ENCODE measurements around the gene MYOM1.

MYOM1 gene

DNA sequence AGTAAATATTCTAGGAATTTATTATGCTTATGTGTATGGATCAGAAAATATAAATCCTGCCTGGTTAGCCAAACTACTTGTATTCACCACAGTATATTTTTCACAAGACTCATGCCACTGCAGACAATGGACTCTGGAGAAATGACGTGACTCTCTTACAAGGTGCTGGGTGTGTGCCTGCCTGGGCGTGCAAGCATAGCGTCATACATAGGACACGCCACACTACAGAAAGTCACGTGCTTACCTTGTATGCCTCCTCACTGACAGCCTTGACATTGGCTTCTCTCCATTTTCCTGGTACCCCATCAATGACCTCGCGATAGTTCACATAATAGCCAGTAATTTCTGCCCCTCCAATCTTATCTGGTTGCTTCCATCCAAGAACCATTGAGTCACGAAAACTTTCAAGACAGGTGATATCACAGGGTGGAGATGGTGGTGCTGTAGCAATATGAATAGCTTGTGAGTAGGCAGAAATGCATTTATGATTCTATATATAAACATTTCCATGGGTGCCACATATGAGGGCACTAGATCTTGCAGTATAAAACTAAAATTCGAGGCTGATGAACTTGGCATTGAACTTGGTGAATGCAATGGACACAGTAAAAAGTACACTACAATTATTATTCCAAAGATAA is 93.2 kb downstream of the MYOM1 start:
- TF ChIP-seq, protein P1, sequence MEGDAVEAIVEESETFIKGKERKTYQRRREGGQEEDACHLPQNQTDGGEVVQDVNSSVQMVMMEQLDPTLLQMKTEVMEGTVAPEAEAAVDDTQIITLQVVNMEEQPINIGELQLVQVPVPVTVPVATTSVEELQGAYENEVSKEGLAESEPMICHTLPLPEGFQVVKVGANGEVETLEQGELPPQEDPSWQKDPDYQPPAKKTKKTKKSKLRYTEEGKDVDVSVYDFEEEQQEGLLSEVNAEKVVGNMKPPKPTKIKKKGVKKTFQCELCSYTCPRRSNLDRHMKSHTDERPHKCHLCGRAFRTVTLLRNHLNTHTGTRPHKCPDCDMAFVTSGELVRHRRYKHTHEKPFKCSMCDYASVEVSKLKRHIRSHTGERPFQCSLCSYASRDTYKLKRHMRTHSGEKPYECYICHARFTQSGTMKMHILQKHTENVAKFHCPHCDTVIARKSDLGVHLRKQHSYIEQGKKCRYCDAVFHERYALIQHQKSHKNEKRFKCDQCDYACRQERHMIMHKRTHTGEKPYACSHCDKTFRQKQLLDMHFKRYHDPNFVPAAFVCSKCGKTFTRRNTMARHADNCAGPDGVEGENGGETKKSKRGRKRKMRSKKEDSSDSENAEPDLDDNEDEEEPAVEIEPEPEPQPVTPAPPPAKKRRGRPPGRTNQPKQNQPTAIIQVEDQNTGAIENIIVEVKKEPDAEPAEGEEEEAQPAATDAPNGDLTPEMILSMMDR (IDR thresholded peaks at IDR 0.05; ENCODE audit: borderline replicate concordance, control extremely low read depth, extremely low read depth, insufficient read depth, missing control alignments): no peak
- no peak for DNase-seq (ENCODE audit: low spot score)
- in situ Hi-C loops (cut with MboI; ENCODE audit: low sequenced_read_pairs, unreplicated experiment): no loop called here

DNA sequence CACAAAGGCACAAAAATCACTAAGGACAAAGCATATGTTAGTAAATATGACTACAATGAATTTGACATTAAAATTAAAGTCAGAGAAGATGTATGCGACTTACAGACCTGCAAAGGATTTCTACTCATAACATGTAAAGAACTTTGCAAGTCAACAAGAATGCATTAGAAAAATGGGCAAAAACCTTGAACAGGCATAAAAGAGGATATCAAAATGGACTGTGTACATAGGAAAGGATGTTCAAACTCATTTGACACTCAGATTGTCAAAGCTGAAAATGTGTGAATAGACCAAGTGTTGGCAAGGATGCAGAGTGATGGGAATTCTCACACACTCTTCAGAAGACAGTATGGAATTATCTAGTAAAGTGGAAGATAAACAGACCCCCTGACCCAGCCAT is 94.9 kb downstream of the MYOM1 start:
- TF ChIP-seq, protein P1 (IDR thresholded peaks at IDR 0.05; ENCODE audit: borderline replicate concordance, control extremely low read depth, extremely low read depth, insufficient read depth, missing control alignments): no peak
- no peak for DNase-seq (ENCODE audit: low spot score)
- in situ Hi-C loops (cut with MboI; ENCODE audit: low sequenced_read_pairs, unreplicated experiment): no loop called here

DNA sequence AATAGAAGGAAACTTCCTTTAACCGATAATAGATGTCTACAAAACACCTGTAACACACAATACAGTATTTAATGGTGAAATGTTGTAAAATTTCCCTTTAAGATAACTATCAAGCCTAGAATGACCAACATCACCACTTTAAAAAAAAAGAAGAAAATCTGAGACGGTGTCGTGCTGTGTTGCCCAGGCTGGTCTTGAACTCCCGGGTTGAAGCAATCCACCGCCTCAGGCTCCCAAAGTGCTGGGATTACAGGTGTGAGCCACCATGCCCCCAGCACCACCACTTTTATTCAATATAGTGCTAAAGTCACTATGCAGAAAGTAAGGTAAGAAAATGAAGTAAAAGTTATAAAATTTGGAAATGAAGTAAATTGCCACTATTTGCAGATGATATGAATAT is 96.9 kb downstream of the MYOM1 start:
- in situ Hi-C loops (cut with MboI; ENCODE audit: low sequenced_read_pairs, unreplicated experiment): no loop called here
- TF ChIP-seq, protein P1 (IDR thresholded peaks at IDR 0.05; ENCODE audit: borderline replicate concordance, control extremely low read depth, extremely low read depth, insufficient read depth, missing control alignments): no peak
- DNase-seq (ENCODE audit: low spot score): no peak

DNA sequence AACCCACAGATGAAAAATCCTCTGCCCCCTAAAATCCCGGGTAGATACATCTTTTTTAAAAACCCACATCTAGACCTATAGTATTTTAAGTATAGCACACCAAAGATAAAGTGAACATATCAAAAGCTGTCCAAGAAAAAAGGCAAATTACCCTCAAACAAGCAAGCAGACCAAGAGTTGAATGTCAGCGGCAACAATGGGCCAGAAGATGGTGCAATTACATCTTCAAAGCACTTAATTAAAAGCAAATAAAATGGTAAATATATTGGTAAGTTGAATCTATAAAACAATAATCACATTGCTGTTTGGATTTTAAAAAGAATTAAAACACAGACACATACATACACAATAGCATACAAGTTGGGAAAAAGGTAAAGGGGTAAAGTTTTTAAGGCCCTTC is 98.5 kb downstream of the MYOM1 start:
- TF ChIP-seq, protein P1 (IDR thresholded peaks at IDR 0.05; ENCODE audit: borderline replicate concordance, control extremely low read depth, extremely low read depth, insufficient read depth, missing control alignments): no peak
- no peak for DNase-seq (ENCODE audit: low spot score)
- in situ Hi-C loops (cut with MboI; ENCODE audit: low sequenced_read_pairs, unreplicated experiment): no loop called here

DNA sequence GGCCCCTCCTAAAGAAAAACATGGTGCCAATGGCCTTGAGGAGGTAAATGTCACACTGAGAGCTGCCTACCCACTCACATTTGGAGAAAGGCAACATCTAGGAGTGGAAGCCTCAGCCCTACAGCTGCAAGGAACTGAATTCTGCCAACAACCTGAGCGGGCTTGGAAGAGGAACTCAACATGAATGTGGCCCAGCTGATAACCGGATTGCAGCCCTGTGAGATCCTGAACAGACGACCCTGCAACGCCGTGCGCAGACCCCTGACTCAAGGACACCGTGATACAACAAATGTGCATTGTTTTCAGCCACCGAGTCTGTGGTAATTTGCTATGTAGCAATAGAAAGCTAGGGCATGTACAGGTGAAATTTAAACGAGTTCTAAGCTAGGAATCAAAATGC is 99.4 kb downstream of the MYOM1 start:
- DNase-seq (ENCODE audit: low spot score): no peak
- TF ChIP-seq, protein P1 (IDR thresholded peaks at IDR 0.05; ENCODE audit: borderline replicate concordance, control extremely low read depth, extremely low read depth, insufficient read depth, missing control alignments): no peak
- in situ Hi-C loops (cut with MboI; ENCODE audit: low sequenced_read_pairs, unreplicated experiment): no loop called here

DNA sequence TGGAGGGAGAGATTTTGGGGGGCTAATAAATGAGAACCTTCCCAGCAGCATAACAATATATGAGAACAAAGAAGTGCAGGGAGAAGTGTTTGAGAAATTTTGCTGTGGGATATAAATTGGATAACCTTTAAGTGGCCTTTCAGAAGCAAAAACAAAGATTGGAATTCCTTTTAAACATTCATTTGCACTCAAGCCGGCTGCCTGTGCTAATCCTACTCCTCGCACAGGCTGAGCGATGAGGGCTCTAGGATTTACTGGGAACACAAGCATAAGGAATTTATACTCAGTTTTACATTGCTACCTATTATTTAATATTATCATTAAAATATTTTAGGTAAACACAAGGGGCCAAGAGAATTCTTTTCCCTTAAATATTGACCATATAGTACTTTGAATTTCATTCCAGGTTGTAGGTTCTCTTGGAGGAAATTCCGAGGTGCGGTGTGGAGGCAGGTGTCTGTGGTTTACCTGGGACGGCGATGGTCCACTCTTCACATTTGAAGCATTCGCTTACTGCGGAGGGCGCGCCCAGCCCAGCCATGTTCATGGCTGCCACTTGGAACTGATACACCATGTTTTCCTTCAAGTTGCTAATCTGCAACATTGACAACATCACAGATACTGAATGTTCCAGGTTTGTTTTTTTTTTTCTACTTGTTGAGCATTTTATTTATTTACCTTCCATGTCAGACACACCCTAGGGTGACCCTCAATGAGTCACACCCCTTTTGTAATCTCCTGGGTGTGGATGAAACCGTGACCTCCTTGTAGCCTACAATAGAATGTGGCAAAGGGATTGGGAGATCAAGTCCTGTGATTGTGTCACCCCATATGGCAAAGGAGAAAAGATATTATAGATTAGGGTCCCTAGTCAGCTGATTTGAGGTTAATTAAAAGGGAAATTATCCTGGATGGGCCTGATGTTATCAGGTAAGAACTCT is 100.1 kb downstream of the MYOM1 start:
- TF ChIP-seq, protein P1 (IDR thresholded peaks at IDR 0.05; ENCODE audit: borderline replicate concordance, control extremely low read depth, extremely low read depth, insufficient read depth, missing control alignments): no peak
- in situ Hi-C loops (cut with MboI; ENCODE audit: low sequenced_read_pairs, unreplicated experiment): no loop called here
- no peak for DNase-seq (ENCODE audit: low spot score)
